Activated B cell treated with CpG ODN at 0.5 μM for 24 hours (primary cell): ENCODE measurements around the gene CYTH1. TPM values are rescaled to one million over a fixed set of nuclear protein-coding genes. Genes with fewer than 3 reads are reported as not detected.

ENCODE experiments used
- ATAC-seq: fragments of 200-7000 bp; cut with Tn5 transposase; one replicate; pipeline ENCODE4 v1.10.0; 2021; ENCODE audit warnings: low read depth, mild to moderate bottlenecking, moderate library complexity
- CTCF ChIA-PET: fragments of 350-600 bp; sonication (Branson Sonifier 250); formaldehyde crosslinking; loops from one replicate; lab custom pipeline; 2021; ENCODE audit warnings: antibody characterized with exemption; lab: Charles Lee
- POLR2A ChIA-PET: fragments of 350-600 bp; sonication (Branson Sonifier 250); formaldehyde crosslinking; loops from one replicate; lab custom pipeline; 2021; ENCODE audit warnings: antibody characterized with exemption; lab: Charles Lee
- DNase-seq: peaks from one replicate; pipeline ENCODE4 v3.0.0; 2022
- H3K27ac Mint-ChIP-seq: one replicate; pipeline ENCODE4 v1.8.0; 2020; ENCODE audit warnings: mixed read lengths
- H3K27me3 Mint-ChIP-seq: one replicate; pipeline ENCODE4 v1.8.0; 2021; ENCODE audit warnings: mixed read lengths
- H3K36me3 Mint-ChIP-seq: one replicate; pipeline ENCODE4 v1.8.0; 2021; ENCODE audit warnings: low read depth, mixed read lengths
- H3K4me1 Mint-ChIP-seq: one replicate; pipeline ENCODE4 v1.8.0; 2021; ENCODE audit warnings: mixed read lengths
- H3K4me3 Mint-ChIP-seq: one replicate; pipeline ENCODE4 v1.8.0; 2020; ENCODE audit warnings: mild to moderate bottlenecking, mixed read lengths
- H3K9me3 Mint-ChIP-seq: one replicate; pipeline ENCODE4 v1.8.0; 2020; ENCODE audit warnings: mixed read lengths
- intact Hi-C: fragments of 100-400 bp; cut with micrococcal nuclease; formaldehyde crosslinking; loops from one replicate; pipeline ENCODE4 v1.15.1; 2024
- total RNA-seq: library from RNA; stranded (reverse); gene quantifications from 2 replicates; pipeline ENCODE4 v1.2.3, GENCODE V29; 2022
- TF ChIP-seq, protein P1 (sequence below): fragments of 200-600 bp; IDR thresholded peaks from one replicate; pipeline ENCODE4 v1.8.0; 2022; ENCODE audit warnings: antibody characterized with exemption, mild to moderate bottlenecking

The CYTH1 gene
- total RNA-seq, 1 donor from 2014 or later, result 391 TPM

DNA sequence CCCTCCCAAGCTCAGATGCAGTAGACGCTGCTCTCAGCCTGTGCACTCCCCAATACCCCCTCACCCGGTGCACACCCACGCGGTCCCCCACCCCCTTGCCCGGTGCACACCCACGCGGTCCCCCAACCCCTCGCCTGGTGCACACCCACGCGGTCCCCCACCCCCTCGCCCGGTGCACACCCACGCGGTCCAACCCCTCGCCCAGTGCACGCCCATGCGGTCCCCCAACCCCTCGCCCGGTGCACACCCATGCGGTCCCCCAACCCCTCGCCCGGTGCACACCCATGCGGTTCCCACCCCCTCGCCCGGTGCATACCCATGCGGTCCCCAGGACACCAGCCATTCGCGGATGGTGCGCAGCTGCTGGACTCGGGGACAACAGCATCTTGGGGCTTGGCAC lies 19.9 kb upstream of the CYTH1 start:
- peaks cover 87% of the 10 kb centered on the region for H3K36me3 Mint-ChIP-seq
- CTCF ChIA-PET, result no interaction called here
- H3K9me3 Mint-ChIP-seq, result no peaks in the 10 kb centered on the region
- H3K4me3 Mint-ChIP-seq, result no peak overlapping the region
- POLR2A ChIA-PET, result no interaction called here
- intact Hi-C loops, result no loop called here
- peaks cover 23% of the 10 kb centered on the region for H3K4me1 Mint-ChIP-seq
- no peak overlapping the region for H3K27ac Mint-ChIP-seq
- DNase-seq (no peak), ATAC-seq (no peak)
- H3K27me3 Mint-ChIP-seq, result no peaks in the 10 kb centered on the region
- TF ChIP-seq, protein P1, sequence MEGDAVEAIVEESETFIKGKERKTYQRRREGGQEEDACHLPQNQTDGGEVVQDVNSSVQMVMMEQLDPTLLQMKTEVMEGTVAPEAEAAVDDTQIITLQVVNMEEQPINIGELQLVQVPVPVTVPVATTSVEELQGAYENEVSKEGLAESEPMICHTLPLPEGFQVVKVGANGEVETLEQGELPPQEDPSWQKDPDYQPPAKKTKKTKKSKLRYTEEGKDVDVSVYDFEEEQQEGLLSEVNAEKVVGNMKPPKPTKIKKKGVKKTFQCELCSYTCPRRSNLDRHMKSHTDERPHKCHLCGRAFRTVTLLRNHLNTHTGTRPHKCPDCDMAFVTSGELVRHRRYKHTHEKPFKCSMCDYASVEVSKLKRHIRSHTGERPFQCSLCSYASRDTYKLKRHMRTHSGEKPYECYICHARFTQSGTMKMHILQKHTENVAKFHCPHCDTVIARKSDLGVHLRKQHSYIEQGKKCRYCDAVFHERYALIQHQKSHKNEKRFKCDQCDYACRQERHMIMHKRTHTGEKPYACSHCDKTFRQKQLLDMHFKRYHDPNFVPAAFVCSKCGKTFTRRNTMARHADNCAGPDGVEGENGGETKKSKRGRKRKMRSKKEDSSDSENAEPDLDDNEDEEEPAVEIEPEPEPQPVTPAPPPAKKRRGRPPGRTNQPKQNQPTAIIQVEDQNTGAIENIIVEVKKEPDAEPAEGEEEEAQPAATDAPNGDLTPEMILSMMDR, result no peak

DNA sequence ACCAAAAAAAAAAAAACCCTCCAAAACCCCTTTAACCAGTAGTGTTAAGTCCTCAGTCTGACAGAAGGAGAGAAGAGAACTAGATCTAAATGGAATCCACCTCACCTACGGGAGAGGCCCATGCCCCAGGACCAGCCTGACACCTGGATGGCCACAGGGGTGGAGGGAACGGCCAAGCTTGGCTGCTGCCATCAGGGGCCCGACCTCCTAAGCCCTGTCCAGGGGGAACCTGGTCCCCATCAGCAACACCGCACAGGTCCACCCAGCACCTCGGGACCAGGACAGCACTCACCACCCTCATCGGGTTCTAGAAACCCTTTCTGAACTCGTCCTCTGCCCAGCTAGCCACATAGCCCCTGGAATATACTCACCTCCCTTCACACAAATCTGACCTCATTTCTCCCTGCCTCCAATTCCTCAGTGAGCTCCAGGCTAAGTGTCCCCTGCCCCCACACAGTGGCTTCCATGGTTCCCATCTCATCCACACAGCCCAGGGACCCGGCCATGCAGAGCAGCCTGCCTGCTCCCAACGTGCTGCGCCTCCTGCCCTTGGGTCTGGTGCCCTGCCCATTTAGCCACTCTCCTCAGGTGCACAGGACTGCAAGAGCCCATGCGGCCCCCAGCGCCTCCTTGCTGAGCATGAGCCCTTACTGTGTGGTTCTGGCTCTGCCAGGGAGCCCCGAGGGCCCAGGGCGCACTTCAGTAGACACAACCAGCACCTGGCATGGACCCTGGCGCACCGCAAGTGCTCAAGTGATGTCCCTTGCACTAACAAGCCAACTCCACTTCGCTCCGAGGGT lies 18.3 kb upstream of the CYTH1 start:
- peaks cover 11% of the 10 kb centered on the region for H3K4me1 Mint-ChIP-seq
- TF ChIP-seq, protein P1, result no peak
- no peak for ATAC-seq
- ChIA-PET POLR2A (interaction anchor here (0.6 to 1.5 kb wide), 3 partner anchors 65 to 307 kb away, joined by 4 to 11 read pairs (median 5); no protein-coding TSS in a partner anchor), CTCF (interaction anchor here (1.4 to 2.0 kb wide), 2 partner anchors 82 to 92 kb away, joined by 4 to 18 read pairs; no protein-coding TSS in a partner anchor)
- no peak overlapping the region for H3K4me3 Mint-ChIP-seq
- no peak overlapping the region for H3K27ac Mint-ChIP-seq
- intact Hi-C loops, result no loop called here
- peaks cover 87% of the 10 kb centered on the region for H3K36me3 Mint-ChIP-seq
- no peaks in the 10 kb centered on the region for H3K27me3 Mint-ChIP-seq
- no peaks in the 10 kb centered on the region for H3K9me3 Mint-ChIP-seq
- DNase-seq, result no peak

DNA sequence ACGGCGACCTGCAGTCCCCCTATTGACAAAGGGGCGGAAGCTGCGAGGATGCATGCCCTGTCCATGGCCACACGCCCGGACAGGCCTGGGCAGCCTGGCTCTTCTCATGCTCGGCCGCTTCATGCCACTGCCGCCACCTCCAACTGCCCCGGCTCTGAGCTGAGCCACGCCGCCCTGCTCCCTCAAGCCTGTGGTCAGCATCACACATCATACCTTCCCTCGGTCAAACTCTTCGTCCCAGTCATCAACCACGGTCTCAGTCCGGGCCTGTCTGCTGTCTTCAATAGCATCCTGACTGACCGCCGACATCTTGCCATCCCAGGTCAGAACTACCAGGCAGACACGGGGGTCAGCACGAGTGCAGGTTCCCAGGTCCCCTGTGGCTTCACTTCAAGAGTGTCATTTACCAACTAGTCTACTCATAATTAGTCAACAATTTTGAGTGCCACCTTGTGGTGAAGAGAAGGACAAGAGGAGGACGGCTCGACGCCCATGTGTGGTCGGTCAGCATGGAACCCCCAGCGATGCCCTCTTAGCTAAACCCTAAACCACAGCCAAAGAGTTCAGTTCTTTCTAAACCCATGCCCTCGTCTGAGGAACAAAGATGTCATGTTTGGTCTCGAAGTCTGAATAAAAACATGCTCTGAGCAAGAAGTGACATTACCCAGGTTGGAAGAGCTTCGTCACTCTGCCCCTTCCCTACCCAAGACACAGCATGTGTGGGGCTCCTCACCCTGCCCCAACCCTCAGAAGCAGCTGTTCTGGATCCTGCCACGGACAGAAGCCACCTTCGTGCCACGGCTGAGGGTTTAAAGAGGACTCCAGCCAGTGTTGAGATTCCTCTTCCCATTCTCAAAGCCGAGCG lies 16.9 kb upstream of the CYTH1 start:
- ATAC-seq, result peak; percentile 61
- Mint-ChIP-seq H3K27me3 (no peaks in the 10 kb centered on the region), H3K36me3 (peaks cover 90% of the 10 kb centered on the region), H3K9me3 (no peaks in the 10 kb centered on the region), H3K4me3 (no peak overlapping the region), H3K27ac (peak overlapping the region; percentile 50), H3K4me1 (peaks cover 10% of the 10 kb centered on the region)
- no peak for DNase-seq
- TF ChIP-seq, protein P1, result no peak
- intact Hi-C loops, result loop anchor here (1.0 kb wide), 1 partner anchor 93 kb away; no protein-coding TSS in a partner anchor
- ChIA-PET POLR2A (interaction anchor here (1.0 to 1.5 kb wide), 2 partner anchors 64 to 302 kb away, joined by 3 to 5 read pairs; no protein-coding TSS in a partner anchor), CTCF (interaction anchor here (1.0 to 2.0 kb wide), 6 partner anchors 12 to 302 kb away, joined by 3 to 18 read pairs (median 4); no protein-coding TSS in a partner anchor)

DNA sequence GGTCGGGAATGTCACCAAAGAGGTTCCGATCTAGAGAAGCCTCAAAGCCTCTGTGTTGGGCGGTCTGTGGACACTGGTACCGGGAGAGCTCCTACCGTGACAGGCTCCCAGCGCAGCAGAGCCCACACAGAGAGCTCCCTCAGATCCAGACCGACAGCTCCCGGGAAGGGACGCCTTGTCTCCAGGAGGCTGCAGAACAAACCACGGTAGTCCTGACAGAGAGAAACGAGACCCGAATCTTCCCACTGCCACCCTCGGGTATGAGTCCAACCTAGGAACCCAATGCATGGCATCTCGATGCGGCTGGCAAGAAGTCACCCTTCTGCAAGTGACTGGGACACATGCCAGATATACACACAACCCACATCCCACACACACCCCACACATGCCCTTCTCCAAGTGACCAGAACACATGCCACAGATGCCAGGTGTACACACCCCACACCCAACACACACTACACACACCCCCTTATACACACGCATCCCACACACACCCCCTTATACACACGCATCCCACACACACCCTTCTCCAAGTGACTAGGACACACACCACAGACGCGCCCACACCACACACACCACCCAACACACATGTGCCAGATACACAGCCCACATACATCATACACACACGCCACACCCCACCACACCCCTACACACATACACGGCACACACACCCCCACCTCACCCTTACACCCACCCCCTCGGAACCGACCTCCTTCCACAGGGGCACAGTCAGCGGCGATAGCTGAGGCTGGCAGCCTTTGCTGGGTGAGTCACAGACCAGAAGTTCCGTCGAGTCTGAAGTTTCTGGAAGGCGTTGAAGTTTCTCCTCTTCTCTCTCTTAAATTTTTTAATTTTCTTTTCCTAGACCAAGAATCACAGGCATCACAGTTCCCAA lies 15.9 kb upstream of the CYTH1 start:
- ChIA-PET POLR2A (interaction anchor here (1.4 kb wide), 1 partner anchor 13 kb away, joined by 3 read pairs; no protein-coding TSS in a partner anchor), CTCF (interaction anchor here (1.1 to 1.9 kb wide), 2 partner anchors 11 to 301 kb away, joined by 3 to 12 read pairs; no protein-coding TSS in a partner anchor)
- no peaks in the 10 kb centered on the region for H3K27me3 Mint-ChIP-seq
- no peak overlapping the region for H3K27ac Mint-ChIP-seq
- peaks cover 89% of the 10 kb centered on the region for H3K36me3 Mint-ChIP-seq
- no peak for ATAC-seq
- no peak overlapping the region for H3K4me3 Mint-ChIP-seq
- TF ChIP-seq, protein P1, result no peak
- peaks cover 10% of the 10 kb centered on the region for H3K4me1 Mint-ChIP-seq
- no peak for DNase-seq
- H3K9me3 Mint-ChIP-seq, result no peaks in the 10 kb centered on the region
- intact Hi-C loops, result no loop called here
